PC-3 (cell line): ENCODE measurements around the gene NOD1.

ENCODE experiments used
- EZH2 ChIP-seq: fragments of 300-600 bp; sonication (generic); IDR thresholded peaks from one replicate; pipeline ENCODE4 v1.6.1; 2017; ENCODE audit warnings: antibody characterized with exemption, mild to moderate bottlenecking, low read length; ENCODE audit not compliant: unreplicated experiment
- EZH2phosphoT487 ChIP-seq: fragments of 300-600 bp; sonication (generic); IDR thresholded peaks from 2 replicates; pipeline ENCODE4 v1.6.1; 2018; ENCODE audit warnings: mild to moderate bottlenecking, antibody characterized with exemption, low read length, borderline replicate concordance
- TF ChIP-seq, protein P1 (sequence below): fragments of 300-600 bp; sonication (generic); conservative IDR thresholded peaks from 2 replicates; pipeline ENCODE4 v1.5.1; 2017; ENCODE audit warnings: antibody characterized with exemption, low read depth, mild to moderate bottlenecking, low read length

DNA sequence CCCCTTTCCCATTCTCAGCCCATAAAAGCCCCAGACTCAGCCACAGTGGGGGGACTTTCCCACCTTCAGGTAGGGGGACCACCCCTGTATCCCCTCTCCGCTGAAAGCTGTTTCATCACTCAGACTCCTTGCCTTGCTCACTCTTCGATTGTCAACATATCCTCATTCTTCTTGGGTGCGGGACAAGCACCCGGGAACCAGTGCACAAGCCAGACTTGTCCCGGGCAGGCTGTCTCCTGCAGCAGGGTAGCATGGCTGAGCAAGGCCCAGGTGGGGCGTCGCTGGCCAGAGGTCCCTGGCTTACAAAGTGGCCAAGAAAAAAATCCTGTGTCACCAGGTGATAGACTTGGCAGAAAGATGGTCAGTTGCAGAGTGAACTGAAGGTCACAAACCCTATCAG is 64.7 kb downstream of the NOD1 start:
- TF ChIP-seq, protein P1, sequence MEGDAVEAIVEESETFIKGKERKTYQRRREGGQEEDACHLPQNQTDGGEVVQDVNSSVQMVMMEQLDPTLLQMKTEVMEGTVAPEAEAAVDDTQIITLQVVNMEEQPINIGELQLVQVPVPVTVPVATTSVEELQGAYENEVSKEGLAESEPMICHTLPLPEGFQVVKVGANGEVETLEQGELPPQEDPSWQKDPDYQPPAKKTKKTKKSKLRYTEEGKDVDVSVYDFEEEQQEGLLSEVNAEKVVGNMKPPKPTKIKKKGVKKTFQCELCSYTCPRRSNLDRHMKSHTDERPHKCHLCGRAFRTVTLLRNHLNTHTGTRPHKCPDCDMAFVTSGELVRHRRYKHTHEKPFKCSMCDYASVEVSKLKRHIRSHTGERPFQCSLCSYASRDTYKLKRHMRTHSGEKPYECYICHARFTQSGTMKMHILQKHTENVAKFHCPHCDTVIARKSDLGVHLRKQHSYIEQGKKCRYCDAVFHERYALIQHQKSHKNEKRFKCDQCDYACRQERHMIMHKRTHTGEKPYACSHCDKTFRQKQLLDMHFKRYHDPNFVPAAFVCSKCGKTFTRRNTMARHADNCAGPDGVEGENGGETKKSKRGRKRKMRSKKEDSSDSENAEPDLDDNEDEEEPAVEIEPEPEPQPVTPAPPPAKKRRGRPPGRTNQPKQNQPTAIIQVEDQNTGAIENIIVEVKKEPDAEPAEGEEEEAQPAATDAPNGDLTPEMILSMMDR = no peak
- TF ChIP-seq EZH2 = no peak
- no peak for TF ChIP-seq EZH2phosphoT487
